Peyer's patch (tissue), 4 donors: ENCODE measurements around the gene CDC42EP5.

Source experiments
- CTCF ChIP-seq, 6 experiments: fragments of 450-650 bp in 4 of 6; fragments of 200-600 bp in 2 of 6; sonication (generic) in 1 of 6; IDR thresholded peaks; one replicate each; pipeline ENCODE4 v1.5.1; 2017 to 2019; ENCODE audit warnings: antibody characterized with exemption in 6 of 6, mild to moderate bottlenecking in 3 of 6, moderate library complexity in 1 of 6
- POLR2A ChIP-seq, 2 donors: fragments of 450-650 bp; IDR thresholded peaks; one replicate each; pipeline ENCODE4 v1.5.1; 2017; ENCODE audit warnings: antibody characterized with exemption in 2 of 2, mild to moderate bottlenecking in 2 of 2, moderate library complexity in 2 of 2

- TF ChIP-seq POLR2A (IDR thresholded peaks at IDR 0.05), result no peak
- no peak for TF ChIP-seq CTCF (IDR thresholded peaks at IDR 0.05)
Measured at GRCh38 chr19:54452626-54453025, 20.5 kb downstream of the CDC42EP5 start.
